SH-SY5Y (cell line): Measurements from ENCODE around the gene PDSS1.

Experiments
- GATA2 ChIP-seq: IDR thresholded peaks from 2 replicates; pipeline ENCODE4 v1.6.1; 2011; ENCODE audit warnings: mild to moderate bottlenecking, low read depth, low read length
- GATA3 ChIP-seq: IDR thresholded peaks from 2 replicates; pipeline ENCODE4 v1.6.1; 2011; ENCODE audit warnings: low read depth, mild to moderate bottlenecking, low read length, moderate library complexity

The PDSS1 gene

GRCh38 chr10:26770069-26770468 lies 72.6 kb downstream of the PDSS1 start:
- TF ChIP-seq GATA3 (no peak), GATA2 (no peak)

GRCh38 chr10:26773633-26774032 lies 76.1 kb downstream of the PDSS1 start:
- TF ChIP-seq GATA3 (no peak), GATA2 (no peak)

- TF ChIP-seq GATA2 (no peak), GATA3 (no peak)
Observed at GRCh38 chr10:26776258-26776657, 78.8 kb downstream of the PDSS1 start.

- no peak for TF ChIP-seq GATA2
- TF ChIP-seq GATA3: no peak
Observed at GRCh38 chr10:26777686-26778085, 80.2 kb downstream of the PDSS1 start.

GRCh38 chr10:26779176-26779860 lies 81.8 kb downstream of the PDSS1 start:
- no peak for TF ChIP-seq GATA2
- no peak for TF ChIP-seq GATA3

- TF ChIP-seq GATA3 (no peak), GATA2 (no peak)
Observed at GRCh38 chr10:26780106-26780792, 82.7 kb downstream of the PDSS1 start.

- TF ChIP-seq GATA2 (no peak), GATA3 (no peak)
Observed at GRCh38 chr10:26780793-26781601, 83.5 kb downstream of the PDSS1 start.

GRCh38 chr10:26781797-26782196 lies 84.3 kb downstream of the PDSS1 start:
- TF ChIP-seq GATA2: no peak
- TF ChIP-seq GATA3: no peak

- TF ChIP-seq GATA2: no peak
- TF ChIP-seq GATA3: no peak
Observed at GRCh38 chr10:26787362-26787761, 89.9 kb downstream of the PDSS1 start.

GRCh38 chr10:26790221-26790995 lies 92.9 kb downstream of the PDSS1 start:
- TF ChIP-seq GATA2 (no peak), GATA3 (no peak)

- TF ChIP-seq GATA2 (no peak), GATA3 (no peak)
Observed at GRCh38 chr10:26792758-26793495, 95.4 kb downstream of the PDSS1 start.
